Right cardiac atrium (tissue), 5 donors: Measurements from ENCODE around the gene VTI1A. TPM values are rescaled to one million over a fixed set of nuclear protein-coding genes. Genes with fewer than 3 reads are reported as not detected.

Experiments
- ATAC-seq, 2 donors: fragments of 200-7000 bp; cut with Tn5 transposase; one replicate each; pipeline versions ENCODE4 v1.8.0 to v1.9.1; 2020; ENCODE audit warnings: moderate library complexity in 2 of 2, mild to moderate bottlenecking in 1 of 2
- DNase-seq, 3 donors: peaks; one replicate each; pipeline ENCODE4 v3.0.0-alpha.2; 2020
- H3K27ac ChIP-seq: one replicate; pipeline ENCODE4 v1.5.1; 2013; ENCODE audit warnings: mild to moderate bottlenecking, low read length, control low read depth, moderate library complexity
- H3K27me3 ChIP-seq: one replicate; pipeline ENCODE4 v1.6.1; 2013; ENCODE audit not compliant: control insufficient read depth, insufficient read depth
- H3K4me1 ChIP-seq: one replicate; pipeline ENCODE4 v1.6.1; 2013; ENCODE audit warnings: low read length; ENCODE audit not compliant: control insufficient read depth, insufficient read depth
- H3K4me3 ChIP-seq: one replicate; pipeline ENCODE4 v1.5.1; 2013; ENCODE audit warnings: low read length, control low read depth
- H3K9me3 ChIP-seq: one replicate; pipeline ENCODE4 v1.6.1; 2013; ENCODE audit warnings: low read length; ENCODE audit not compliant: control insufficient read depth
- WGBS: extraction: QIAGEN DNeasy Blood & Tissue Kit; methylation state at CpG from one replicate; pipeline ENCODE4 v1.1.7; 2013; 5-methylcytosine and 5-hydroxymethylcytosine counted together
- intact Hi-C, 4 donors: fragments of 100-400 bp; cut with DNase I; formaldehyde crosslinking; loops; one replicate each; pipeline versions ENCODE4 v1.11.0 to v1.14.0; 2022 to 2023
- polyA plus RNA-seq: library from polyadenylated mRNA; stranded (reverse); fragments of 200-250 nt; gene quantifications from one replicate; pipeline ENCODE4 v1.2.3, GENCODE V29; 2013
- total RNA-seq, 4 donors: library from RNA; stranded (reverse); fragmentation: NEBNext Ultra II Directional; extraction: Animal tissue kit (Norgen Biotek cat#: 25700); gene quantifications; one replicate each; pipeline ENCODE4 v1.2.1, GENCODE V29; 2021
- donor health status: healthy with polysubstance abuse.
- donor health status: DM: no; HTN: yes; CAD: no.
- donor health status: DM: no; HTN: no; CAD: no.
- donor health status: DM: no; HTN: yes; CAD: no; lungs with severe emphysema.
- donor health status: DM: yes; HTN: yes; CAD: no.

The VTI1A gene
- total and polyA plus RNA-seq, 5 donors: 9.1 to 22.5 (median 19.7) TPM

- Histone ChIP-seq H3K4me3 (no peak overlapping the region), H3K4me1 (no peaks in the 10 kb centered on the region), H3K9me3 (no peaks in the 10 kb centered on the region), H3K27me3 (no peaks in the 10 kb centered on the region), H3K27ac (no peak overlapping the region)
- WGBS: 79% methylated on average over 8 of the region's 8 CpGs
- no peak for ATAC-seq
- no peak for DNase-seq
- intact Hi-C loops: no loop called here
Measured at GRCh38 chr10:112799726-112800510, 352.9 kb downstream of the VTI1A start.

GRCh38 chr10:112801004-112801403 lies 354.0 kb downstream of the VTI1A start:
- H3K4me3 ChIP-seq: no peak overlapping the region
- H3K27ac ChIP-seq: no peak overlapping the region
- H3K9me3 ChIP-seq: no peaks in the 10 kb centered on the region
- no peak for ATAC-seq
- intact Hi-C loops: no loop called here
- H3K4me1 ChIP-seq: no peaks in the 10 kb centered on the region
- 88% methylated on average over 3 of the region's 3 CpGs for WGBS
- no peaks in the 10 kb centered on the region for H3K27me3 ChIP-seq
- DNase-seq: no peak

GRCh38 chr10:112801748-112802147 lies 354.7 kb downstream of the VTI1A start:
- intact Hi-C loops: no loop called here
- no peak overlapping the region for H3K27ac ChIP-seq
- DNase-seq: no peak
- H3K9me3 ChIP-seq: no peaks in the 10 kb centered on the region
- H3K27me3 ChIP-seq: no peaks in the 10 kb centered on the region
- H3K4me1 ChIP-seq: no peaks in the 10 kb centered on the region
- WGBS: 97% methylated on average over 4 of the region's 4 CpGs
- ATAC-seq: no peak
- no peak overlapping the region for H3K4me3 ChIP-seq

GRCh38 chr10:112802411-112803022 lies 355.5 kb downstream of the VTI1A start:
- Histone ChIP-seq H3K27me3 (no peaks in the 10 kb centered on the region), H3K9me3 (no peaks in the 10 kb centered on the region), H3K27ac (no peak overlapping the region), H3K4me1 (no peaks in the 10 kb centered on the region), H3K4me3 (no peak overlapping the region)
- intact Hi-C loops: no loop called here
- ATAC-seq (no peak), DNase-seq (no peak)
- WGBS: 78% methylated on average over 5 of the region's 5 CpGs

- DNase-seq (no peak), ATAC-seq (peak in 1 of 2 donors; percentile 24)
- Histone ChIP-seq H3K4me3 (no peak overlapping the region), H3K4me1 (no peaks in the 10 kb centered on the region), H3K27me3 (no peaks in the 10 kb centered on the region), H3K9me3 (no peaks in the 10 kb centered on the region), H3K27ac (no peak overlapping the region)
- WGBS: 86% methylated on average over 5 of the region's 5 CpGs
- intact Hi-C loops: no loop called here
Measured at GRCh38 chr10:112803961-112804401, 357.0 kb downstream of the VTI1A start.

- Histone ChIP-seq H3K27me3 (no peaks in the 10 kb centered on the region), H3K4me3 (no peak overlapping the region), H3K27ac (no peak overlapping the region), H3K4me1 (no peaks in the 10 kb centered on the region), H3K9me3 (no peaks in the 10 kb centered on the region)
- intact Hi-C loops: no loop called here
- ATAC-seq (no peak), DNase-seq (no peak)
- 94% methylated on average over 4 of the region's 4 CpGs for whole genome bisulfite sequencing
Measured at GRCh38 chr10:112805254-112805590, 358.2 kb downstream of the VTI1A start.

- WGBS: 97% methylated on average over 6 of the region's 6 CpGs
Measured at GRCh38 chr10:112805701-112806100, 358.7 kb downstream of the VTI1A start.

GRCh38 chr10:112807013-112807412 lies 360.0 kb downstream of the VTI1A start:
- DNase-seq (no peak), ATAC-seq (no peak)
- WGBS: 95% methylated on average over 8 of the region's 8 CpGs
- intact Hi-C loops: no loop called here
- no peaks in the 10 kb centered on the region for H3K27me3 ChIP-seq
- H3K4me3 ChIP-seq: no peak overlapping the region
- H3K27ac ChIP-seq: no peak overlapping the region
- H3K9me3 ChIP-seq: no peaks in the 10 kb centered on the region
- H3K4me1 ChIP-seq: no peaks in the 10 kb centered on the region

More at GRCh38 chr10:112805701-112806100, 358.7 kb downstream of the VTI1A start:
- Histone ChIP-seq H3K4me3 (no peak overlapping the region), H3K27ac (no peak overlapping the region), H3K27me3 (no peaks in the 10 kb centered on the region), H3K9me3 (no peaks in the 10 kb centered on the region), H3K4me1 (no peaks in the 10 kb centered on the region)
- intact Hi-C loops: no loop called here
- ATAC-seq: no peak
- DNase-seq: no peak

GRCh38 chr10:112809736-112810135 lies 362.7 kb downstream of the VTI1A start:
- Histone ChIP-seq H3K4me3 (no peak overlapping the region), H3K27ac (no peak overlapping the region), H3K9me3 (no peaks in the 10 kb centered on the region), H3K27me3 (no peaks in the 10 kb centered on the region), H3K4me1 (no peaks in the 10 kb centered on the region)
- 95% methylated on average over 4 of the region's 4 CpGs for WGBS
- ATAC-seq (no peak), DNase-seq (no peak)
- intact Hi-C loops: no loop called here

- Histone ChIP-seq H3K4me3 (no peak overlapping the region), H3K9me3 (no peaks in the 10 kb centered on the region), H3K4me1 (no peaks in the 10 kb centered on the region), H3K27me3 (no peaks in the 10 kb centered on the region), H3K27ac (no peak overlapping the region)
- ATAC-seq (no peak), DNase-seq (no peak)
- intact Hi-C loops: no loop called here
- WGBS: 96% methylated on average over 10 of the region's 10 CpGs
Measured at GRCh38 chr10:112810711-112811151, 363.7 kb downstream of the VTI1A start.

GRCh38 chr10:112811741-112812551 lies 364.9 kb downstream of the VTI1A start:
- intact Hi-C loops: no loop called here
- Histone ChIP-seq H3K9me3 (no peaks in the 10 kb centered on the region), H3K27ac (no peak overlapping the region), H3K4me3 (no peak overlapping the region), H3K27me3 (no peaks in the 10 kb centered on the region), H3K4me1 (no peaks in the 10 kb centered on the region)
- WGBS: 55% methylated on average over 14 of the region's 14 CpGs
- DNase-seq: peak; percentile 67 to 79 (median 72)
- ATAC-seq: peak; percentile 62 to 77
